CD4-positive, alpha-beta T cell treated with Interleukin-17A for 1 hour (primary cell): ENCODE results near the gene PIEZO1.
A peak's percentile ranks its signal among the peaks of the same experiment; 100 is the strongest.

Source experiments
- DNase-seq: peaks from one replicate; pipeline ENCODE4 v3.0.0-alpha.2; 2020

The PIEZO1 gene

DNA sequence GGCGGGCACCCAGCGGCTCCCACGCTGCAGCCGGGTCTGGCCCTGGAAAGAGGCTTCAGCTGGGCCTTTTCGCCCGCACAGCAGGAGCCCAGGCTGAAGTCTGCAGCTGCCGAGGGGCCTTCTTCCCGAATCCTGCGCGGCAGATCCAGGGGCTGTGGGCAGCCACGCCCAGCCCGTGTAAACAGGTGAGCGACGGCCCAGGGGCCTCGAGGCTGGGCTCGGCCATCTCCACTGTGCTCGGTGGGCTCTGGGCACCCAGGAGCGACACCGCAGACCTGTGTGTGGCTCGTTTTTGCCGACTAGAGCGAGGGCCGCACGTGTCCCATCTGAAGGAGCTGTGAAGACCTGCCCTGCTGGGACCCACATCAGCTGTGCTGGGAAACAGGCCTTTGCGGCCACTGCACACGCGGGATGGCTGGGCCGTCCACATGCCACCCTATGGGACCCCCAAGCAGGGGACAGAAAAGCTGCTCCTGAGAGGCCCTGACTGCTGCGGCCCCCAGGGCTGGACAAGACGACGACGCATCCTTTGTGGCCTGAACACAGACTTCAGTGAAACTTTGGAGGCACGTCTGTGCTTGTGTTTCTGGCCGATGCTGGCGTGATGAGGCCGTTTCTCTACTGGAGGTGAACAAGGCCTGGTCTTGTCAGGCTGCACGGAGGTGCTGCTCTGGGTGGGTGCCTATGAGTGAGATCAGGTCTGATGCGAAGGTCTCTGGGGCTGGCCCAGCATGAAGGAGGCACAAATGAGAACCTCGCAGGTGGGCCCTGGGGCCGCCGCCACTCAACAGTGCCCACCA, 31.9 kb upstream of the PIEZO1 start:
- DNase-seq, result no peak

DNA sequence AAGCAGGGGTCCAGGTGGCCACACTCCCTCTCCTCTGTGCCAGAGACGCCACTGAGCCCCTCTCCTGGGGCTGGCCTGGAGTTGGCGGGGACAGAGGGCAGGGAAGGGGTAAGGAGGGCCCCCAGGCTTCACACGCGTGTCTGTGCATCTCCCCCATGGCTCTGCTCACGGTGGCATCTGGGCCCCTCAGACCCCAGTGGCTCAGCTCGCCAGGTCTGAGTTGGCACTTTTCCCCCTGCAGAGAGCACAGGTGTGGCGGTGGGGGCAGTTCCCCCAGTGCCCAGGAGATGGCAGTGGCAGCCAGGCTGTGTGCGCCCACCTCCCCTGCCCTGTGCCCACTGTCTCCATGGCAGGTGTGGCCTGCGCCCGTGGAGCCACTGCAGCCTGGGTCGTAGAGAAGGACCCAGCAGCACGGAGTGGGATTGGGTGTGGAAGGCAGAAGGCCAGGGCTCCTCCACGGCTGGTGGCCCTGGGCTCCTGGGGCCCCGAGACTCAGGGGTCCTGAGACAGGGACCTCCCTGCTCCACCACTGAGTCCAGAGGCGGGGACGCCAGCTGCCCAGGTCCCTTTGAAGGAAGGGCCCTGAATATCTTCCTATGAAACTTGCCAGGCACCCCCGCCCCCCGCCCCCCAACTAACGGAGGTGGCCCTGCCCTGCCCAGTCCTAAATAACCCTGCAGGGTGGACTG, 31.0 kb upstream of the PIEZO1 start:
- DNase-seq, result peak; percentile 61

- DNase-seq, result no peak
Observed at GRCh38 chr16:88815227-88815626, 30.2 kb upstream of the PIEZO1 start.

GRCh38 chr16:88814144-88814502, 29.1 kb upstream of the PIEZO1 start:
- DNase-seq, result no peak

- no peak for DNase-seq
Observed at GRCh38 chr16:88813269-88814143, 28.5 kb upstream of the PIEZO1 start.

GRCh38 chr16:88812513-88813268, 27.7 kb upstream of the PIEZO1 start:
- DNase-seq, result no peak

- DNase-seq, result peak; percentile 96
Observed at GRCh38 chr16:88811769-88812512, 26.9 kb upstream of the PIEZO1 start, which contains the start of gene APRT. Gene APRT, minus strand, starts transcription at chr16:88811928. Its CDS starts 29 bp downstream, at chr16:88811899.

DNA sequence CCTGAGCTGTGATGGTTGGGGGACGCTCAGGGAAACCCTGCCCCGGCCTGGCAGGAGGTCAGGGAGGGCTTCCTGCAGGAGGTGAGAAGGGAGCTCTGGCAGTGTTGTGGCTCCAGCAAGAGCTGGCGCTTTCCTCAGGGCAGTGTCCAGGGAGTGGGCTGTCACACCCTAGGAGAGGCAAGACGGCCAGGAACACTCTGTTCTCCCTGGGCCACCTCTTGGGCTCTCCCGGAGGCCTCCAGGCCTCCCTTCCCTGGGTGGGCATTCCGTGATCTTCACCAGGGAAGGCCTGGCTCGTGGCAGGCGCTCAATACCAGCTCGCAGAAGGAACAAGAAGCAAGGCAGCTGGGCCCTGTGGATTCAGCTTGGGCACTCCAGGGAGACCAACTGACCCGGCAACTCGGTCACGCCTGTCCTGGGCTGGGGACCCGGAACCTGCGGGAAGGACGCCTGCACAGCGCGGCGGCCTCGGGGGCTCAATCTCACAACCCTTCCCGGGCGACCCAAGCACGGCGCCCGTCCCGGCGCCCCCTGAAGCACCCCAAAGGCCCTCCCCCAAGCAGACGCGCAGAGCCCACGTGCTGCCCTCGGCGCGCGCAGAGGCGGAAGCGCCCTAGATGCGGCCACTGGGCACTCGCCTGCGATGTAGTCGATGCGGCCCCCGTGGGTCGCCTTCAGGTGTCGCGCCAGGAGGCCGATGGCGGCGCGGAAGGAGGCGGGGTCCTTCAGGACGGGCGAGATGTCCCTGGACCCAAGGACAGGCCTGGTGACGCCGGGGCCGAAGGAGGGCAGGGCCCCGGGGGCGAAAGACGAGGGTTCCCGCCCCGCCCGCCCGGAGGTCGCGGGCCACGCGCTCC, 26.1 kb upstream of the PIEZO1 start:
- peak; percentile 67 for DNase-seq

DNA sequence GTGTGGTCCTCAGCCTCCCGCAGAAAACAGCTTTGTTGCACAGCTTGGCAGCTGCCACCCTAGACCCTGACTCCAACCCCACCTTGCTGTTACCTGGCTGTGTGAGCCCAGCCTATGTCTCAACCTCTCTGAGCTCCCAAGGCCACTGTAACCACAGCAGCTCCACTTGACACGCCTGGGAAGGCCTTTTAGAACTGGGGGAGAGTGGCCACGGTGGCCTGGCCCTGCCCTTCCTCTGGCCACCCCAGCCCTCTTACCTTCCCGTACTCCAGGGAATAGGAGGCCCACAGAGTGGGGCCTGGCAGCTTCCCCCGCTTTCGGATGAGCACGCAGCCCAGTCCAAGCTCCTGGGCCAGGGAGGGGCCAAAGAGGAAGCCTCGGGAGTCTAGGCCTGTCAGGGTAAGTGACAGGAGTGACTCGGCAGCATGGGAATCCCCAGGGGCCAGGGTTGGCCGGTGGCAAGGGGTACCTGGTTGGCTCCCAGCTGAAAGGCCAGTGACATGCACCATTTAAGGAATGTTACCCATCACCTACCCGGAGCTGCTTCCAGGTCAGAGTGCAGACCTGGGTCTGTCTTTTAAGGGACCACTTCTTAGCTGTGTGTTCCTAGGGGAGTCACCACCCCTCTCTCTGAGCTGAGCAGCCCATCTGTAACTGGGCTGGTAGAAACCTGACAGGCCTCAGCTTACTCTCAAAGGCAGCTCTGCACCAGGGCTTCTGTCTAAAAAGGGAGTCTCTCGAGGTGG, 25.3 kb upstream of the PIEZO1 start:
- DNase-seq, result no peak

DNA sequence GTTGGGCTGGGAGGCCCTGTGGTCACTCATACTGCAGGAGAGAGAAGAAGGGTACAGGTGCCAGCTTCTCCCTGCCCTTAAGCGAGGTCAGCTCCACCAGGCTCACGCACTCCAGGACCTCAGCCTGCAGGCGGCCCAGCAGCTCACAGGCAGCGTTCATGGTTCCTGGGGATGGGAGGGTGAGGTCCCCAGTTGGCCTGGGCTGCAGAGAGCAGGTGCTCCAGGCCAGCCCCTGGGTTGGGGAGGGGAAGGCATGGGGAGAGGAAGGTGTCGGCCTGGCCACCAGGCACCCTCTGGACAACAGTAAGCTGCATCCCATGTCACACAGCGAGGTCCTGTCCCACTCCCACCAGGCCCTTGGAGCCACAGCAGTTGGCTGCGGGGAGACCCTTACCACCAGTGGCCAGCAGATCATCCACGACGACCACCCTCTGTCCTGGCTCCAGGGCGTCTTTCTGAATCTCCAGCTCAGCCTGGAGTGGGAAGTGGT, 24.7 kb upstream of the PIEZO1 start:
- DNase-seq, result no peak

- no peak for DNase-seq
Observed at GRCh38 chr16:88809068-88809675, 24.2 kb upstream of the PIEZO1 start.

DNA sequence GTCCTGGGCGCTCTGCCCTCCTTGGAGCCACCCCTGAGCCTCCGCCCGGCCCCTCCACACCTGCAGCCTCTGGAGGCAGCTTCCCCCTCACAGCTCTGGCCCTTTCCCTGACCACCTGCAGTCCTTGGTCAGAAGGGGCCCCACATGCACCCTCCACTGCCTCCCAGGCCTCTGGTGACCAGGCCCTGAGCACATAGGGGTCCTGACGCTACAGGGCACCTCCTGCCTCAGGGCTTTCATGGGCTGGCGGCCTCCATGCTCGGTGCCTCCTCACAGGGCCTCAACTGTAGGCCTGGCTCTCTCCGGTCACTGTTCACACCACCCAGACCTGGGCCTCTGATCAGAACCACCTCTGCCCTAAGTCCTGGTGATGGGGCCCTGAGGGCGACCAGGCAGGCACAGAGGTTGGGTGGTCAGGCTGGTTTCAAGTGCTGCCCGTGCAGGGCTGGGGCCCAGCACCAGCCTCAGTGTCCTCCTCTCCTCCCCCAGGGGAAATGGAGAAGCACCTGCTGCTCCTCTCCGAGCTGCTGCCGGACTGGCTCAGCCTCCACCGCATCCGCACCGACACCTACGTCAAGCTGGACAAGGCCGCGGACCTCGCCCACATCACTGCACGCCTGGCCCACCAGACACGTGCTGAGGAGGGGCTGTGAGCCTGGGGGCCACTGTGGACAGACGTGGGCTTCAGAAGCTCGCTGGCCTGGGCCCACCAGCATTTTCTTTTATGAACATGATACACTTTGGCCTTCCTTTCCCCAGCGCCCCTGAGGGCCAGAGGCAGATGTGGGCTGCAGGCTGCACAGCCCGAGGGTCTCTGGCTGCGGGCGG, 22.8 kb upstream of the PIEZO1 start:
- no peak for DNase-seq

- no peak for DNase-seq
Observed at GRCh38 chr16:88807142-88807625, 22.2 kb upstream of the PIEZO1 start.

GRCh38 chr16:88806491-88807111, 21.6 kb upstream of the PIEZO1 start:
- DNase-seq, result no peak

- no peak for DNase-seq
Observed at GRCh38 chr16:88805887-88806393, 20.9 kb upstream of the PIEZO1 start.

- DNase-seq, result no peak
Observed at GRCh38 chr16:88805340-88805715, 20.3 kb upstream of the PIEZO1 start.

DNA sequence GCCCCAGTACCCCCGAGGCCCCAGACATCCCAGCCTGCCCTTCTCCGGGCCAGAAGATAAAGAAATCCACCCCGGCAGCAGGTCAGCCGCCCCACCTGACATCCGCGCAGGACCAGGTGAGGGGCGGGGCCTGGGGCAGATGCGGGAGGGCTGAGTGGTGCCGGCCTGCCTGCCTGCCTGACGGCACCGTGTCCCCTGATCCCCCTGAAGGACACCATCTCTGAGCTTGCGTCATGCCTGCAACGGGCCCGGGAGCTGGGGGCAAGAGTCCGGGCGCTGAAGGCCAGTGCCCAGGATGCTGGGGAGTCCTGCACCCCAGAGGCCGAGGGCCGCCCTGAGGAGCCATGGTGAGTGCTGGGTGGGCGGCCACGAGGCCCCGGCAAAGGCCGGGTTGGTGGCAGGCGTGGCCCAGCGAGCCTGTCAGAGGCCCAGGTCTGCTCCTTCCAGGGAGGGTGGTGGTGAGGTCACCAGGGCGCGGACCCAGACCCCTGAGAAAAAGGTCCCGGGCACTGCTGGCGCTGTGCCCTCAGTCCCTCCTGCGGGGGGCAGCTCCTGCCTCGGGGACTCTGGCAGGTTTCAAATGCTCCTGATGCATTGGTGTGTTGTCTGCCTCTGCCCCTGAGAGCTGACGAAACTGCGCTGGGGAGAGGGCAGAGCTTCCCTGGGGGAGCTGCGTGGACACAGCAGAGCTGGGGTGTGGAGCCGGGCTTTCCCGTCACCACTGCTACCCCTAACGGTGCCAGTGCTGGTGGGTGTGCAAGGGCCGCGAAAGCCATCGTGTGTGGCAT, 19.7 kb upstream of the PIEZO1 start:
- peak; percentile 35 for DNase-seq
